ENCODE measurements around the gene MADD. TPM values are rescaled to one million over a fixed set of nuclear protein-coding genes. Genes with fewer than 3 reads are reported as not detected.

Gene MADD
- total RNA-seq, 4 donors from 2014 or later: 32.8 to 74.7 (median 35.3) TPM

DNA sequence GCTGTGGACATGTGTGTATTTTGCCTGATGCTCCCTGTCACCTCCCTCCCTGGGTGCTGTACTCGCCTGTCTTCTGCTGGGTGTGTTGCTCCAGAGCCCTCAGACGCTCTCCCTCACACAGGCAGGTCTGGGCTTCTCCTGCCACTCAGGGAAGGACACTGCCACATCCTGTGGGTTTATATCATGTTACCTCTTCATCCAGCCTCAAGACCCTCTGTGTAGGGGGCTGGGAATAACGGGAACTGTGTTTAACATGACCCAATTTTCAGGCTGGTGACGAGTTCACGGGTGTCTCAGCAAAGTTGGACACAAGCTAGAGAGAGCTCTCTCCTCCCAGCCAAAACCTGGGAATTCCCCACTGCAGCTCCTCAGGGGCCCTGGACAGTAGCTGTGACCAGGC is 58.0 kb downstream of the MADD start:
- TF ChIP-seq, protein P1, sequence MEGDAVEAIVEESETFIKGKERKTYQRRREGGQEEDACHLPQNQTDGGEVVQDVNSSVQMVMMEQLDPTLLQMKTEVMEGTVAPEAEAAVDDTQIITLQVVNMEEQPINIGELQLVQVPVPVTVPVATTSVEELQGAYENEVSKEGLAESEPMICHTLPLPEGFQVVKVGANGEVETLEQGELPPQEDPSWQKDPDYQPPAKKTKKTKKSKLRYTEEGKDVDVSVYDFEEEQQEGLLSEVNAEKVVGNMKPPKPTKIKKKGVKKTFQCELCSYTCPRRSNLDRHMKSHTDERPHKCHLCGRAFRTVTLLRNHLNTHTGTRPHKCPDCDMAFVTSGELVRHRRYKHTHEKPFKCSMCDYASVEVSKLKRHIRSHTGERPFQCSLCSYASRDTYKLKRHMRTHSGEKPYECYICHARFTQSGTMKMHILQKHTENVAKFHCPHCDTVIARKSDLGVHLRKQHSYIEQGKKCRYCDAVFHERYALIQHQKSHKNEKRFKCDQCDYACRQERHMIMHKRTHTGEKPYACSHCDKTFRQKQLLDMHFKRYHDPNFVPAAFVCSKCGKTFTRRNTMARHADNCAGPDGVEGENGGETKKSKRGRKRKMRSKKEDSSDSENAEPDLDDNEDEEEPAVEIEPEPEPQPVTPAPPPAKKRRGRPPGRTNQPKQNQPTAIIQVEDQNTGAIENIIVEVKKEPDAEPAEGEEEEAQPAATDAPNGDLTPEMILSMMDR (IDR thresholded peaks at IDR 0.05): no peak
- ATAC-seq (ENCODE audit: low FRiP score) (no peak), DNase-seq (ENCODE audit: low spot score) (no peak)

DNA sequence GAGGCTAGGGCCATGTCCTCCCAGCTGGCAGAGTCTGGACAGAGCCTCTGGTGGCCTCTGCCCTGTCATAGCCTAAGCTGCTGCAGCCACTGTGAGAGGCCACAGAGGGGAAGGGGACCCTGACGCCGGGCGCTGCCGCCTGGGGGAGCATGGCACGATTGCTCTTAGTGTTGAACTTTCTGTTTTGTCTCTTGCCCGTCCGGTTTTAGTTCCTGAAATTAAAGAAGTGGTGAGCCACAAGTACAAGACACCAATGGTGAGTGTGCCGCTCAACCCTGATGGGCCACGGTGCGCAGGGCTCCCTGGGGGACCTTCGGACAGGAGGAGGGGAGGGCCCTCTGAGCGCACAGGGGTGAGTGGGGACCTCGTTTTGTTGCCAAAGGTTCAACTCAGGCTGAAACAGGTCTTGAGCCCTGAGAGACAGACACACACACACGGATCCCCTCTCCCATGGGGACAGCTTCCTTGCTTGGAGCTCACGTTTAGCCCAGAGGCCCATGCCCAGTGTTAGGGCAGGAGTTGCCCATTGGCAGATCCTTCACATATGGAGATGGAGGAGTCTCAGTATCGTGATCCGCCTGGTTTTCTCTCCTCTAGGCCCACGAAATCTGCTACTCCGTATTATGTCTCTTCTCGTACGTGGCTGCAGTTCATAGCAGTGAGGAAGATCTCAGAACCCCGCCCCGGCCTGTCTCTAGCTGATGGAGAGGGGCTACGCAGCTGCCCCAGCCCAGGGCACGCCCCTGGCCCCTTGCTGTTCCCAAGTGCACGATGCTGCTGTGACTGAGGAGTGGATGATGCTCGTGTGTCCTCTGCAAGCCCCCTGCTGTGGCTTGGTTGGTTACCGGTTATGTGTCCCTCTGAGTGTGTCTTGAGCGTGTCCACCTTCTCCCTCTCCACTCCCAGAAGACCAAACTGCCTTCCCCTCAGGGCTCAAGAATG is 58.8 kb downstream of the MADD start:
- TF ChIP-seq, protein P1 (IDR thresholded peaks at IDR 0.05): no peak
- ATAC-seq (ENCODE audit: low FRiP score) (no peak), DNase-seq (ENCODE audit: low spot score) (no peak)

GRCh38 chr11:47329431-47329986 is 59.6 kb downstream of the MADD start:
- TF ChIP-seq, protein P1 (IDR thresholded peaks at IDR 0.05): no peak
- ATAC-seq (ENCODE audit: low FRiP score) (no peak), DNase-seq (ENCODE audit: low spot score) (no peak)

GRCh38 chr11:47329987-47330931 is 60.3 kb downstream of the MADD start:
- DNase-seq (ENCODE audit: low spot score): no peak
- no peak for ATAC-seq (ENCODE audit: low FRiP score)
- TF ChIP-seq, protein P1 (IDR thresholded peaks at IDR 0.05): no peak

GRCh38 chr11:47331454-47332302 is 61.7 kb downstream of the MADD start:
- TF ChIP-seq, protein P1 (IDR thresholded peaks at IDR 0.05): no peak
- ATAC-seq (ENCODE audit: low FRiP score): no peak
- DNase-seq (ENCODE audit: low spot score): no peak

DNA sequence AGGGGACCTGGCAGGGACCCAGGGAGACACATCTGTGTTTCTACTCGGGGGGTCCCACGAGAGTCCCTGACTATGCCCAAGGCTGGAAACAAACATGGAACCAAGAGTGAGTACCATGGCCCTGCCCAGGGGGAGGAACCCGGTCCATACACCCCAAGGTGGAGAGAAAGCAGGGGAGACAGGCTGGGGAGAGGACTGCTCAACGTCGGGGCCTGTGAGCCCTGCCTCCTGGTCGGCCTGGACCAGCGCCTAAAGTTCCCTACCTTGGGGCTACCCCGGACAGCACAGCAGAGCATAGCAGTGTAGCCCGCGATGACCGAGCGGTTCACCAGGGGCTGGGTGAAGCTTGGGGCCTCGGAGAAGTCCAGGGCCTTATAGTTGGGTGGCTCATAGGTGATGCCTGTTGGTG is 62.4 kb downstream of the MADD start:
- peak; percentile 21 for ATAC-seq (ENCODE audit: low FRiP score)
- TF ChIP-seq, protein P1 (IDR thresholded peaks at IDR 0.05): no peak
- no peak for DNase-seq (ENCODE audit: low spot score)
